PC-9 (cell line): ENCODE measurements around the gene TBC1D3H.
"Not testable (repeated sequence)": the region's sequence is repeated elsewhere in the genome, so short reads cannot be mapped to it uniquely, and the experiment has no call there.

Source experiments
- CTCF ChIP-seq: fragments of 200-600 bp; sonication (generic); conservative IDR thresholded peaks from 2 replicates; pipeline ENCODE4 v1.6.1; 2017; ENCODE audit warnings: mixed run types, antibody characterized with exemption, mild to moderate bottlenecking, moderate library complexity
- EZH2 ChIP-seq: fragments of 200-600 bp; sonication (generic); IDR thresholded peaks from 2 replicates; pipeline ENCODE4 v1.8.0; 2017; ENCODE audit warnings: antibody characterized with exemption, low read depth

- not testable (repeated sequence) for TF ChIP-seq CTCF, EZH2
These were observed at the start of gene TBC1D3H for GRCh38 chr17:36388385-36389245.
